Skeletal muscle tissue (tissue), 4 donors: Measurements from ENCODE around the gene AKR1B15. TPM values are rescaled to one million over a fixed set of nuclear protein-coding genes. Genes with fewer than 3 reads are reported as not detected.

Source experiments
- H3K27ac ChIP-seq: one replicate; pipeline ENCODE4 v1.7.0; 2013; ENCODE audit warnings: mild to moderate bottlenecking, low read depth, low read length, inconsistent platforms
- H3K27me3 ChIP-seq, 3 donors: one replicate each; pipeline ENCODE4 v1.7.0; 2013; ENCODE audit warnings: low read length in 3 of 3; ENCODE audit not compliant: control insufficient read depth in 3 of 3, insufficient read depth in 3 of 3
- H3K36me3 ChIP-seq, 3 donors: one replicate each; pipeline ENCODE4 v1.7.0; 2013; ENCODE audit warnings: low read length in 3 of 3; ENCODE audit not compliant: control insufficient read depth in 3 of 3, insufficient read depth in 3 of 3
- H3K4me1 ChIP-seq, 3 donors: one replicate each; pipeline ENCODE4 v1.7.0; 2013; ENCODE audit warnings: low read length in 3 of 3, mild to moderate bottlenecking in 3 of 3; ENCODE audit not compliant: control insufficient read depth in 3 of 3, insufficient read depth in 3 of 3
- H3K4me3 ChIP-seq, 3 donors: one replicate each; pipeline ENCODE4 v1.7.0; 2013; ENCODE audit warnings: low read length in 3 of 3
- H3K9ac ChIP-seq, 3 donors: one replicate each; pipeline ENCODE4 v1.7.0; 2013; ENCODE audit warnings: low read length in 3 of 3, mild to moderate bottlenecking in 3 of 3, moderate library complexity in 2 of 3, low read depth in 1 of 3
- H3K9me3 ChIP-seq, 3 donors: one replicate each; pipeline ENCODE4 v1.7.0; 2013; ENCODE audit warnings: low read length in 3 of 3; ENCODE audit not compliant: control insufficient read depth in 3 of 3
- total RNA-seq: library from RNA; depleted of rRNA; stranded (reverse); fragments of >200 nt; gene quantifications from one replicate; pipeline ENCODE4 v1.2.3, GENCODE V29; 2014
- donor health status: Osteomylitis.

Gene AKR1B15
- total RNA-seq, 1 donor from 2014 or later: under 0.01 TPM

- H3K9ac ChIP-seq: no peak overlapping the region
These were observed 73.5 kb downstream of the AKR1B15 start for GRCh38 chr7:134622303-134622995.

GRCh38 chr7:134623193-134623592, 74.3 kb downstream of the AKR1B15 start:
- Histone ChIP-seq H3K27me3 (peaks cover 0 to 2% (median 0%) of the 10 kb centered on the region in 3 donors), H3K4me3 (no peak overlapping the region), H3K27ac (no peak overlapping the region), H3K9ac (no peak overlapping the region), H3K4me1 (no peaks in the 10 kb centered on the region), H3K9me3 (no peaks in the 10 kb centered on the region), H3K36me3 (no peaks in the 10 kb centered on the region)

More at GRCh38 chr7:134622303-134622995, 73.5 kb downstream of the AKR1B15 start:
- H3K27me3 ChIP-seq: peaks cover 0 to 2% (median 0%) of the 10 kb centered on the region in 3 donors
- H3K4me1 ChIP-seq: no peaks in the 10 kb centered on the region
- H3K9me3 ChIP-seq: no peaks in the 10 kb centered on the region
- H3K36me3 ChIP-seq: no peaks in the 10 kb centered on the region
- H3K27ac ChIP-seq: no peak overlapping the region
- no peak overlapping the region for H3K4me3 ChIP-seq

- Histone ChIP-seq H3K9ac (no peak overlapping the region), H3K4me3 (no peak overlapping the region), H3K36me3 (no peaks in the 10 kb centered on the region), H3K9me3 (no peaks in the 10 kb centered on the region), H3K4me1 (no peaks in the 10 kb centered on the region), H3K27me3 (peaks cover 0 to 2% (median 0%) of the 10 kb centered on the region in 3 donors), H3K27ac (no peak overlapping the region)
These were observed 76.6 kb downstream of the AKR1B15 start for GRCh38 chr7:134625550-134625949.

GRCh38 chr7:134627109-134627774, 78.3 kb downstream of the AKR1B15 start:
- Histone ChIP-seq H3K9ac (no peak overlapping the region), H3K4me3 (no peak overlapping the region), H3K27ac (no peak overlapping the region), H3K36me3 (no peaks in the 10 kb centered on the region), H3K4me1 (no peaks in the 10 kb centered on the region), H3K9me3 (no peaks in the 10 kb centered on the region), H3K27me3 (peaks cover 0 to 2% (median 0%) of the 10 kb centered on the region in 3 donors)

- H3K27me3 ChIP-seq: no peaks in the 10 kb centered on the region
- H3K27ac ChIP-seq: no peak overlapping the region
- H3K9me3 ChIP-seq: no peaks in the 10 kb centered on the region
- H3K4me1 ChIP-seq: no peaks in the 10 kb centered on the region
- no peaks in the 10 kb centered on the region for H3K36me3 ChIP-seq
- no peak overlapping the region for H3K9ac ChIP-seq
- H3K4me3 ChIP-seq: no peak overlapping the region
These were observed 78.9 kb downstream of the AKR1B15 start for GRCh38 chr7:134627775-134628153.

GRCh38 chr7:134629445-134629844, 80.5 kb downstream of the AKR1B15 start:
- H3K9me3 ChIP-seq: no peaks in the 10 kb centered on the region
- H3K27ac ChIP-seq: no peak overlapping the region
- no peaks in the 10 kb centered on the region for H3K4me1 ChIP-seq
- H3K27me3 ChIP-seq: no peaks in the 10 kb centered on the region
- no peak overlapping the region for H3K9ac ChIP-seq
- H3K36me3 ChIP-seq: no peaks in the 10 kb centered on the region
- H3K4me3 ChIP-seq: no peak overlapping the region

Other genes starting within 250 kb of the AKR1B15 start
- 6.8 TPM for gene SLC35B4, start 232.2 kb upstream of the AKR1B15 start, total RNA-seq
- gene AKR1B1, start 90.0 kb upstream of the AKR1B15 start, total RNA-seq: 49.1 TPM
- not detected for gene AKR1B10, start 21.5 kb upstream of the AKR1B15 start, total RNA-seq
- gene BPGM, start 97.7 kb downstream of the AKR1B15 start, total RNA-seq: 92.9 TPM
- gene CALD1, start 230.5 kb downstream of the AKR1B15 start, total RNA-seq: 89.8 TPM